GM18868 (cell line): Measurements from ENCODE around the gene SLC27A2.
"Not testable (repeated sequence)": the region's sequence is repeated elsewhere in the genome, so short reads cannot be mapped to it uniquely, and the experiment has no call there.

Experiments used
- ATAC-seq: cut with Tn5 transposase; IDR thresholded peaks from one replicate; pipeline ENCODE4 v1.9.1; 2021; ENCODE audit warnings: mild to moderate bottlenecking, moderate library complexity; ENCODE audit not compliant: unreplicated experiment

The SLC27A2 gene

DNA sequence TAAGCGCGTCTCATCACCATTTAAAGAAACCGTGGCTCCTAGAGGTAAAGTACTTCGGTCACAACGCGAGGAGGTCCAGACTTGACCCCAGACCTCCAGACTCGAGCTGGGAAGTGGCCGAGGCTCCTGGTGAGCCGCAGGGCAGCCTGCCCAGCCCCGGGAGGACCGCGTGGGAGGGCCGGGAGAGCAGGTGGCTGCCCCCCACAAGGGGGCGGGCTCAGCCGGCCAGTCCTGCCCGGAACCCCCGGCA lies at the start of gene SLC27A2:
Gene SLC27A2 (plus strand): TSS at position 228 of the 250 bp plus-strand sequence. CDS start 232 bp downstream, outside the sequence.
- peak; percentile 56 for ATAC-seq

DNA sequence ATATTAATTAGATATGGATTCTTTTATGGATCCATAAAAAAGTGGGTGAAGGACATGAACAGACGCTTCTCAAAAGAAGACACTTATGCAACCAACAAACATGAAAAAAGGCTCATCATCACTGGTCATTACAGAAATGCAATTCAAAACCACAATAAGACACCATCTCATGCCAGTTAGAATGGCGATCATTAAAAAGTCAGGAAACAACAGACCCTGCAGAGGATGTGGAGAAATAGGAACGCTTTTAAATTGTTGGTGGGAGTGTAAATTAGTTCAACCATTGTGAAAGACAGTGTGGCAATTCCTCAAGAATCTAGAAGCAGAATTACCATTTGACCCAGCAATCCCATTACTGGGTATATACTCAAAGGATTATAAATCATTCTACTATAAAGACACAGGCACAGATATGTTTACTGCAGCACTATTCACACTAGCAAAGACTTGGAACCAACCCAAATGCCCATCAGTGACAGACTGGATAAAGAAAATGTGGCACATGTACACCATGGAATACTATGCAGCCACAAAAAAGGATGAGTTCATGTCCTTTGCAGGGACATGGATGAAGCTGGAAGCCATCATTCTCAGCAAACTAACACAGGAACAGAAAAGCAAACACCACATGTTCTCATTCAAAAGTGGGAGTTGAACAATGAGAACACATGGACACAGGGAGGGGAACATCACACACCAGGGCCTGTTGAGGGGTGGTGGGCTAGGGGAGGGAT lies 49.6 kb upstream of the SLC27A2 start:
- not testable (repeated sequence) for ATAC-seq

DNA sequence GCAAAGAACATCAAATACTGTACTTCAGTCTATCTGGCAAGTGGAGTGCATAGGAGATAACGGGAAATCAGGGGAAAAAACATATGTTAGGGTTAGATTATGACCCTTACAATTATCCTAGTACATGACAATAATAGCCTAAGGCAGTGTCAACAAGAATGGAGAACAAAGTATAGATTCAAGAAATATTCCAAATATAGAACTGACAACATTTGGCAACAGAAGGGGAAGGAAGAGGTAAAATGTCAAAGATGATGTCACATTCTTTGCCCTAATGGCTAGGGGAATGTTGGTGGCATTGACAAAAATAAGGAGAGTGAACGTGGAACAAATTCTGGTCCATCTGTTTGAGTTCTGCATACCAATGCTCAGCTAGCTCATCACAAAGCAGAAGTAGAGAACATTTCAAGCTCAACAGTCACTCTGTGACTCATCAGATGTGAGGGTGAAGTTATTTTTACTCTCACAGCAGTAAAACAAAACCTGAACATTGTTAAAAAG lies 47.4 kb upstream of the SLC27A2 start:
- peak; percentile 91 for ATAC-seq

DNA sequence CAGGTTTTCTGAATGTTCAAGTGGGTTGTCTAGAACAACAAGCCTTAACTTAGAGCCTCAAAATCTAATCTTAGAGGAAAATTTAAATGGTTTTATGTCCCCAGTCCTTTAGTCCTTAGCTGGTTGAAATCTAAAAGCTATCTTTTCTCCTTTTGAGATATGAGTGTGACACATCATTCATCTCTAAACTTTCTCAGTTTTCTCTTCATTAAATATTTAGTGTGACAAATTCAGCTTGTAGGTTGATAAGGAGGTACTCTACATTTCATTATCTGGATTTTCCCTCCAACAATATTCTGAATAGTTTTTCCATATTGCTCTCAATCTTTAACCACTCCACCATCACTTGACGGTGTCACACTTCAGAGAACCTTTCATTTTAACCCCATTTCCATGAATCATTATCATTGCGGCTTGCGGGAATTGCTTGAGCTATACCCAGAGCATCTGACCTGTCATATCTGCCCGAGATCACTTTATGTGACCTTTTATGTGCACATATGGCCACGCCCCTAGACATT lies 46.9 kb upstream of the SLC27A2 start:
- ATAC-seq, result peak; percentile 54

DNA sequence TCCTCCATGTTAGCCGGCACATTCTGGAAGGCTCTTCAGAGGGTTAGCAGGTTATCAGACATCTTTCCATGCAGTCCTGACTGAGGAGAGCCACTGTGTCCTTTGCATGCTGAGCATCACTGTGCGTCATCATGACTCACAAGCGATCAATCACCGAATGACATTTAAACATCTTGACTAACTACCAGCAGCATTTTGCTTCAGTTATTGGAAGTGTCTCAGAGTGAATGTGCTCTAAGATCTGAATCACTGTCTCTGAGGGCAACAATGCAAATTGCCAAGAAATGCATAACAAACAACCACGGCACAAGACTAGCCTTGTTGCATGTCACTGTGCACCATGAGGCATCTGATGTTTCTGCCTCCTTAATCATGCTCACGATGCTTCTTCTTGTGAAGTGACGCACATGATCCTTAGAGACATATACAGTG lies 44.6 kb upstream of the SLC27A2 start:
- ATAC-seq, result no peak

DNA sequence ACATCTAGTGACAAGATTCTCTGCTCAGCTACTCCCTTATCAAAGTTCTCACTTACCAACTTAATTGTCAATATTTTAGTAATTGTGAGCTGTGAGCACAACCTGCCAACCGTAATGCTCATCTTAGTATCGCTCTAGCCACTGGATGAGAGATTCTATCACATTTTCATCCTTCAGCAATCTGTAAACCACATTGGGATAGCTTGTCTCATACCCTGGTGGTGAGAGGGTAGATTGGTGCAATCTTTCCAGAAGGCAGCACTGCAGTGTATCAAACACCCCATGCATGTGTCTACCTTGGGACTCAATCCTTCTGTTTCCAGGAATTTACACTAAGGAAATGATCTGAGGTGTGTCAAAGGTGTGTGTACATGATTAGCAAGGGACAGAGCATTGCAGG lies 44.1 kb upstream of the SLC27A2 start:
- ATAC-seq, result no peak

DNA sequence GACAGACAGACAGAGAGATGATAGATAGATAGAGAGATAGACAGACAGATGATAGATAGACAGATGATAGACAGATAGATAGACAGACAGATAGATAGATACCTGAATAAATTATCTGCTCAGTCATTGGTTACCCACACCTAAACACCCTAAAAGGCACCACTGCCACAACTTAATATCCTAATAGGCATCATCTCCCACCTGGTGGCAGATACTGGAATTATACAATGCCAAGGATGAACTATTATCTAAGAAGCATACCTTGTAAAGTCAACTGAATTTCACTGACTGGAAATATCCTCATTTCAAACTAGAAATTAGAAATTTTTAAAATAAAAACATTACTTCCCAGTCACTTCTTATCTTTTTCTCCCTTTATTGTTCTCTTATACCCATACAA lies 43.6 kb upstream of the SLC27A2 start:
- ATAC-seq, result no peak

DNA sequence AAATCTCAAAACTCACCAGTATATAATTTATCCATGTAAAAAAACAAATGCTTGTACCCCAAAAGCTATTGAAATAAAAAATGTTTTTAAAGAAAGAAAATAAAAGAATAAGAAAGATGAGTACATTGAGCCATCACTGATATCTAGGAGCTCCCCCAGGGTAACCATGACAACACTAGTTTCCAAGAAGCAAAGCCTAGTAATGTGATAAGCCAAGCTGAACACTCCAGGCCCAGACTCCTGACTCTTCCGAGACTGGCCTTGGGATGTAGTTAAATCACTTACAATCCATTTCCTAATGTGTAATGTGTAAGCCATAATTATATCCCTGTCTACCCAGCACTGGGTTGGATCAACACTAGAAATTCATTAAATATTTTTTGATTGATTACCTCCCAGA lies 41.9 kb upstream of the SLC27A2 start:
- no peak for ATAC-seq

DNA sequence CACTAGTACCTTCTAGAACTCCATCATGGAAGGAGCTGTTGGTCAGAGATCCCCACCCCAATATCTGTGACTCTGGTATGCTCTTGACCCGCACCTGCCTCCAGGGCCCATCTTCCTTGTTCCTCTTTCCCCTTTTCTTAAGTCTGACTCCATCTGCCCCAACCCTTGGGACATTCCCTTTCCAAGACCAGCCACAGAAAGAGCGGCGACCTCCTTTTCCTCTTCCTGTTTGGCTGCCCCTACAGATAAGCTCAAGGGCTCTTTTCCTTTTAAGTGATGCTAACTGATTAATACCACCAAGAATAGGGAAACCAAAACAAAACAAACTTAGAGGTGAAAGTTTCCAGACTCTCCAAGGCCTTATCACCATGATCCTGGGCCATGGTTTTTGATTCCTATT lies 41.0 kb upstream of the SLC27A2 start:
- ATAC-seq, result no peak

DNA sequence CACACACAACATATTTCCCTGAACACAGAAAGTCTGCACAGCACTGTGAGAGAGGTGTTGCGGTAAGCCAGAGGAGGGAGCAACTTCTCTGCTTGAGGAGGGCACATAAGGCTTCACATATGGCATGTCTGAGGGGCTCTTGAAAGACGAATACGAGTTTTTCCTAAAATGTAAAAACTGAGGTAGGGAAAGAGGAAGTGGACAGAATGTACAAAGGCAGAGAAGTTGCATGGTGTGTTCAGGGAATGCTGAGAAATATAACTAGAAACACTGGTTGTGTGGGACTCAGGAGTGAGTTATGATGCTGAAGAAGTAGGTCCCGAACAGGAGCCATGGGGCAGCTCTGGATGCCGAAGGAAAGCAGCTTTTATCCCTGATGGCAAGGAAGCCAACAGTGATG lies 40.1 kb upstream of the SLC27A2 start:
- ATAC-seq, result no peak

DNA sequence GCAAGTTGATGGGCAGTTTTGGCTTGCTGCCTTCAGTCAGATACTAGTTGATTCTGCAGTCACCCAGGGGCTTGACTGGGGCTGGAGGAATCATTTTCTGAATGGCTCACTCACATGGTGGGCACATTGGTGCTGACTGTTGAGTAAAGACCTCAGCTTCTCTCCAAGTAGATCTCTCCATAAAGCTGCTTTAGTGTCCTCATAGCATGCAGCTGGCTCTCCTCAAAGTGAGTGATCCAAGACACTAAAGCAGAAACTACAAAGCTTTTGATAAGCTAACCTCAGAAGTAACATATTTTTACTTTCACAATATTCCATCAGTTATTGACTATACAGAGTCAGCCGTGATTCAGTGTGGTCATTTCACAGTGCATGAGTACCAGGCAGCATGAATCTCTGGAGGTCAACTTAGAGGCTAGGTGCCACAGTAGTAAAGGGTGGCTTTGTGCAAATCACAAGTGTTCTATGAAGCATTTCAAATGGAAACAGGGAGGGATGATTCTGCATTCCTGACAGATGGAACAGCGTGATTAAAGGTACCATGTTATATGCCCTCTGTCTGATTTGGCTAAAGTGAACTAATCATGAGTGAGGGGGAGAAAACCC lies 38.6 kb upstream of the SLC27A2 start:
- no peak for ATAC-seq

DNA sequence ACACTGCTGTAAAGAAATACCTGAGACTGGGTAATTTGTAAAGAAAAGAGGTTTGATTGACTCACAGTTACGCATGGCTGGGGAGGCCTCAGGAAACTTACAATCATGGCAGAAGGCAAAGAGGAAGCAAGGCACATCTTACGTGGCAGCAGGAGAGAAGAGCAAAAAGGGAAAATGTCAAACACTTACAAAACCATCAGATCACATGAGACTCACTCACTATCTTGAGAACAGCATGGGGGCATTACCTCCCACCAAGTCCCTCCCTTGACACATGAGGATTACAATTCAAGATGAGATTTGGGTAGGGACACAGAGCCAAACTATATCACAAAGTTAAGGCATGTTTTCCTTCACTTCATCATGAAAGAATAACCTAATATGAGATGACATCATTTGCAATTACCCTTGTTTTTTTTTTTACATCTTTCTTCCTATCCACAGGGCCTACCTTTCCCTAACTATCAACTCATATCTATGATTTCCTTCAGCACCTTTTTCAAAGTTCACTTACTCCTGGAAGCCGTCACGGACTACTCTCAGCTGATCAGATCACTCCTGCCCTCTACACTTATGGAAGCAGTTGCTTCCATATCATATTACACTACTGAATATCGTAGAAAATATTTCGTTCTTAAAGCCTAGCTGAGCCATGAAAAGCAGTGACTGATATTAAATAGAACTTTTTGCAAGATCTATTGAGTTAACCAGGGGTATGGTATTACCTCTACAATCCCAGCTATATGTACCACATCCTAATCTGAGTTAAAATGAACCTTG lies 37.5 kb upstream of the SLC27A2 start:
- no peak for ATAC-seq

DNA sequence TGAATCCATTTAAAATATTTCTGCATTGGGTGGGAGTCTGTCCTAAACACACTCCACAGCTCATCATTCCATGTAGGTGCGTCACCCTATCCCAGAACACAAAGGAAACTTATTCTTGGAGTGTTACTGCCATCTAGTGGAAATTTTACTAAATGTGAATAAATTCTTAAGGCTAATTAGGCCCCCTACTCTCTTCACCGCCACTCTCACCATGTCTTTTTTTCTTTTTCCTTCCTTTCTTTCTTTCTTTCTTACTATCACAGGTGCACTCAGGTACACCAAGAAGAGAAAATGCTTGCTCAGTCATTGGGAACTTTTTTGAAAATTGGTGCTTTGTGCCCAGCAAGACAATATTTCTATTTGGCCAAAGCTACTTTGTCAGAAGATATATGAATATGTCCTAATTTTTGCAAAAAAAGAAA lies 36.5 kb upstream of the SLC27A2 start:
- peak; percentile 65 for ATAC-seq

DNA sequence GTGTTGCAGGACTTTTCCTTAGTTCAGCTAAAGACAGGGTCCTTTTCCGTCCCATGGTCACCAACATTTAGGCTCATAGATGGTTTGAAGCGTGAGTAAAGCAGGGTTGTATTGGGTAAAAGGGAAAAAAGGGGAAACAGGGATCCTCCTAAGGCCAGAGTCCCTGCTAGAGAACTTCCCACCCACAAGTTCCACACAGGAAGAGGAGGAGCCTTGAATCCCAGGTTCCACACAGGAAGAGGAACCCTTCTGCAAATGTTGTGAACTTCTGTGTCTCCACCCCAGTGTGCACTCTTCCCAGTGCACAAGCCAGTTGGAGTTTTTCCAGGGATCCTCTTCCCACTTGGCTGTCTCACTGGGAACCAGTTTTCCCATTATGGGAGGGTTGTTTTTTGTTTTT lies 35.4 kb upstream of the SLC27A2 start:
- no peak for ATAC-seq

DNA sequence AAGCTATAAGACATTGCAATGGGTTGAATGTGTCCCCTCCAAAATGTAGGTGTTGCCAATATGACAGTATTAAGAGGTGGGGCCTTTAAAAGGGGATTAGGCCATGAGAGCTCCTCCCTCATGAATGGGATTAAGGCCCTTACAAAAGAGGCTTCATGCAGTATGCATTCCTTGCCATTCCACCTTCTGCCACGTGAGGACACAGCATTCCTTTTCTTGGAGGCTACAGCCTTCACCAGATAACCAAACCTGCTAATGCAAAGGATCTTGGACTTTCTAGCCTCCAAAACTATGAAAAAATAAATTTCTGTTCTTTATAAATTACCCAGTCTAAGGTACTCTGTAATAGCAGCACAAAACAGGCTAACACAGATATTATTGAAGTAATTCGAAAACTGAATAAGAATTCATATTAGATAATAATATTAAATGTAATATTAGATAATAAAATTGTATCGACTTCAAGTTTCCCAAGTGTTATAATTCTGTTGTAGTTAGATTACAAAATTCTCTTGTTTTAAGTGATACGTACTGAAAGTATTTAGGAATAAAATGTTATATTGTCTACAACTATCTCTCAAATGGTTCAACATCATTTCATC lies 33.5 kb upstream of the SLC27A2 start:
- ATAC-seq, result no peak

DNA sequence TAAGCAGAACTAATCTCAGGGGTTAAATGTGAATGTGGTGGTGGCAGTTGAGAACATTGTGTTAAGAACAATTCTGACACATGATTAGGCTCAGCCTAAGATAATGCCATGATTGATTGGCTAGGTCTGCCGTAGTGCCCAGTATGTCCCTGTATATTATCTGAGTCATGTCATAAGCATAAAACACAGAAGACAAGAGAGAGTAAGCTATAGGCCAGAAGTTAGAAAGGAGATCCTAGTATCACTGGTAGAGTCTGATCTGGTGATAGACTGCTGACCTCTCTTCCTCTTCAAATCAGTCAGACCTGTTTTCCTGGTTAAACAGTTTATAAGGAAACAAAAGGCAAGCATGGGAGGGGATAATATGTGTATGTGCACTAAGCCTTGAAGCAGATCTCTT lies 32.9 kb upstream of the SLC27A2 start:
- ATAC-seq, result no peak

DNA sequence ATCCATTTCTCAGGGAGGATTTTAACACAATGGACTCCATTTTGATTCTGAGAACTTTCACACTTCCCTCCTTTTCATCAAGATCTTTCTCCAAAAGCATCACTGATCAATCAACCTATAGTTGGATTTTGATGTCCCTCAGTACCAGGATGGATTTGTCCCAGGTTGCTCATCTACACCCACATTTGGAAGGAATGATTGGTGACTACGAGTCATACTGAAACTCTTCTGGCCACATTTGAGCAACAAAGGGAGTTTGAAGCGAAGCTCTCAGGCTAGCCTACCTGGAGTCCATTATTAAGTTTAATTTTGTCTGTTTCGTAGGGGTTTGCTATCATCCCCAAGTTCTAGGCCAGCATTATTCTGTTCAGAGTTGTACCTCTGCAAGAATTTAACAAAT lies 31.6 kb upstream of the SLC27A2 start:
- no peak for ATAC-seq

DNA sequence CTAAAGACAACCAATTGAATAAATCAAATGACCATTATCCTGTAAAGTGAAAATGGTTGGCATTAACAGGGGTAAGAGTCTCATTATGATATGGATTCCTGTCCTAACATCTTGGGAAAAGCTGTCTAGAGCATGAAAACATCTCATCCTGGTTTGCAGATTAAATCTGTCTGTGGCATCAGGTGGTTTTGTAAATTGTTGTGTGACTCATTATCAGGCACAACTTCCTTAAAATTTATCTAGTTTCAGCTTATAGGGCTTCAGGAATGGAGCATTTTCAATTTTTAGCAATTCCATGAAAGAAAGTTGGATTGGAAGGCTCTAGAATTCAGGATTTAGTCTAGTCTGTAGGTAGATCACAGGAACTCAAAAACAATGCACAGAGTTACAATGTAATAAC lies 31.1 kb upstream of the SLC27A2 start:
- ATAC-seq, result no peak

DNA sequence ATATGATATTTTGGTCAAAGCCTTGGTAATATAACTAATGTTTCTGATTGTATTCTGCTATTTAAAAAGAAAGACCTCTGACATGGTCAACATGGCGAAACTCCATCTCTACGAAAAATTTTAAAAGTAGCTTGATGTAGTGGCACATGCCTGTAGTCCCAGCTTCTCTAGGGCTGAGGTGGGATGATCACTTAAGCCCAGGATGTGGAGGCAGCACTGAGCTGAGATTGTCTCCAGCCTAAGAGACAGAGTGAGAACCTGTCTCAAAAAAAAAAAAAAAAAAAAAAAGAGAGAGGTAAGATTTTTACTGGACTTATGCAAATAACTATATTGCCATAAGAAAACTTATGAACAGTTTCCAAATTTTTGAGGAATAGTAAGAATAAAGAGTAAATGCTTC lies 30.5 kb upstream of the SLC27A2 start:
- no peak for ATAC-seq

DNA sequence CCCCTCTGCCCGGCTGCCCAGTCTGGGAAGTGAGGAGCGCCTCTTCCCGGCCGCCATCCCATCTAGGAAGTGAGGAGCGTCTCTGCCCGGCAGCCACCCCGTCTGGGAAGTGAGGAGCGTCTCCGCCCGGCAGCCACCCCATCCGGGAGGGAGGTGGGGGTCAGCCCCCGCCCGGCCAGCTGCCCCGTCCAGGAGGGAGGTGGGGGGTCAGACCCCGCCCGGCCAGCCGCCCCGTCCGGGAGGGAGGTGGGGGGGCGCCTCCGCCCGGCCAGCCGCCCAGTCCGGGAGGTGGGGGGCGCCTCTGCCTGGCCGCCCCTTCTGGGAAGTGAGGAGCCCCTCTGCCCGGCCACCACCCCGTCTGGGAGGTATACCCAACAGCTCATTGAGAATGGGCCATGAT lies 23.8 kb upstream of the SLC27A2 start:
- ATAC-seq, result not testable (repeated sequence)

DNA sequence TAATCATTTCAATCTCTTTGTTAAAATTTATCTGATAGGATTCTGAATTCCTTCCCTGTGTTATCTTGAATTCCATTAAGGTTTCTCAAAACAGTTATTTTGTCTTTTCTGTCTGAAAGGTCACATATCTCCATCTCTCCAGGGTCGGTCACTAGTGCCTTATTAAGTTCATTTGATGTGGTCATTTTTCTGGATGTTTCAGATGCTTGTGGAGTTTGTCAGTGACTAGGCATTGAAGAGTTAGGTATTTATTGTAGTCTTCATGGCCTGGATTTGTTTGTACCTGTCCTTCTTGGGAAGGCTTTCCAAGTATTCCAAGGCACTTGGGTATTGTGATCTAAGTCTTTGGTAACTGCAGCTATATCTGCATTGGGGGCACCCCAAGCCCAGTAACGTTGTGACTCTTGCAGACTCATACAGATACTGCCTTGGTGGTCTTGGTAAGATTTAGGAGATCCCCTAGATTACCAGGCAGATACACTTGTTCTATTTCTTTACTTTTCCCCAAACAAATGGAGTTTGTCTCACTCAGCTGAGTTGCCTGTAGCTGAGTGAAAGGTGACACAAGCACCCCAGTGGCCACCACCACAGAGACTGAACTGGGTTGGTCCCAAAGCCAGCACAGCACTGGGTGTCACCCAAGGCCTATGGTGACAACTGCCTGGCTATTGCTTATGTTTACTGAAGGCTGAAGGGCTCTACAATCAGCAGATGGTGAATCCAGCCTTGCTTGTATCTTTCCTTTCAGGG lies 18.9 kb upstream of the SLC27A2 start:
- peak; percentile 48 for ATAC-seq
